SJCRH30 (cell line): ENCODE data around the gene ANAPC7. TPM values are rescaled to one million over a fixed set of nuclear protein-coding genes. Genes with fewer than 3 reads are reported as not detected.
"Not testable (repeated sequence)": the region's sequence is repeated elsewhere in the genome, so short reads cannot be mapped to it uniquely, and the experiment has no call there.

Source experiments
- DNase-seq, 2 experiments: peaks; one replicate each; pipeline ENCODE4 v3.0.0-alpha.2; 2015 to 2020
- H3K27ac ChIP-seq: fragments of 250-450 bp; sonication (Bioruptor Pico); 2 replicates; pipeline ENCODE4 v1.5.1; 2020; ENCODE audit warnings: mild to moderate bottlenecking, moderate library complexity
- H3K27me3 ChIP-seq: fragments of 250-450 bp; sonication (Bioruptor Pico); 2 replicates; pipeline ENCODE4 v1.5.1; 2020; ENCODE audit warnings: mild to moderate bottlenecking, moderate library complexity
- H3K36me3 ChIP-seq: fragments of 250-450 bp; sonication (Bioruptor Pico); 2 replicates; pipeline ENCODE4 v1.5.1; 2020; ENCODE audit warnings: mild to moderate bottlenecking, moderate library complexity
- H3K4me1 ChIP-seq: fragments of 250-450 bp; sonication (Bioruptor Pico); 2 replicates; pipeline ENCODE4 v1.5.1; 2020; ENCODE audit warnings: mild to moderate bottlenecking, moderate library complexity
- H3K4me3 ChIP-seq: fragments of 250-450 bp; sonication (Bioruptor Pico); 2 replicates; pipeline ENCODE4 v1.5.1; 2020; ENCODE audit warnings: mild to moderate bottlenecking, moderate library complexity
- H3K9me3 ChIP-seq: fragments of 250-450 bp; sonication (Bioruptor Pico); replicated peaks from 2 replicates; pipeline ENCODE4 v1.5.1; 2020; ENCODE audit warnings: mild to moderate bottlenecking, moderate library complexity
- total RNA-seq: library from RNA; depleted of rRNA; stranded (reverse); fragments of >200 nt; shearing (Covaris generic); gene quantifications from 2 replicates; pipeline ENCODE4 v1.2.3, GENCODE V29; 2014

The ANAPC7 gene
- total RNA-seq, 1 experiment from 2014 or later: 89.3 TPM

DNA sequence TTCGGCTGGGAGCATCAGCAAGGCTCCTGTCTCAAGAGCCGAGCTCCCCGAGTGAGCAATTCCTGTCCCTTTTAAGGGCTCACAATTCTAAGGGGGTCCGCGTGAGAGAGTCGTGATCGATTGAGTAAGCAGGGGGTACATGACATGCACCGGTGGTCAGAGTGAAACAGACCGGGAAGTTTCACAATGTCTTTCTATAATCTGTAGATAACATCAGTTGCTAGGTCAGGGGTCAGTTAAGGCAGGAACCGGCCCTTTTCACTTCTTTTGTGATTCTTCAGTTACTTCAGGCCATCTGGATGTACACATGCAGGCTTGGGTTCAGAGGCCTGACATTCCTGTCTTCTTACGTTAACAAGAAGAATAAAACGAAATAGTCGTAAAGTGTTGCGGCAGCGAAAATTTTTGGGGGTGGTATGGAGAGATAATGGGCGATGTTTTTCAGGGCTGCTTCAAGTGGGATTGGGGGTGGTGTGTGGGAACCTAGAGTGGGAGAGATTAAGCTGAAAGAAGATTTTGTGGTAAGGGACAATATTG lies 1.7 kb upstream of the ANAPC7 start:
- DNase-seq, H3K9me3 ChIP-seq, H3K4me1 ChIP-seq, H3K4me3 ChIP-seq, H3K27me3 ChIP-seq, H3K27ac ChIP-seq: not testable (repeated sequence)
- peaks cover 12% of the 10 kb centered on the region for H3K36me3 ChIP-seq

DNA sequence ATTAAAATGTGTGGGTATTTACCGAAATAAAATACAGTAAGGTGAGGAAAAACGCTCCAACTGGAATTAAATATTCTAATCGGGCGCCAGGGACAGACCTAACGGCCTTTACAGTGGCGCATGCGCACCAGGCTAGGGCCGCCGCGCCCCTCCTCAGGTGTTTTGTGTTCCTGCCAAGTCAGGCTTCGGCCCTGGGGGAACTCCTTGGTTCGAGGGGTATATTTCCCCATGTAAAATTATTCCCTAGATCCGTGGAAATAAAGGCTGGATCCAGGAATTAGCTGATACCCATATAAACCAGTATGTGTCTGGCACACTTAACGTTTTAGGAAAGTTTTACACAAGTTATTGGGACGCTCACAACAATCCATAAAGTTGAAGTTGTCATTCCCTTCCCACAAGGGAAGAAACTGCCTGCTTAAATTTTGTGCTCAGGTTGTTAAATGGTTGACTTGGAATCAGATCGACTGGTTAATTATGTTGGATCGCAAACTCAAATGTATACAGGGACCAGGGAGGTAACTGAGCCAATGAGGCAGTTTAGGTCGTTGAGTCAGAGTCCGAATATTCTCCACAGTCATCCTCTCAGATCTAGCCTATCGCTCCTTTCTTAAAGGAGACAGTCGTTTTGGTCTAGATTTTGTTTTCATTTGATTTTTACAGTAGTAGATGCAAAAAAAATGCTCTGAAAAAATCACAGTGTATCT lies 621 bp upstream of the ANAPC7 start:
- H3K36me3 ChIP-seq: peaks cover 14% of the 10 kb centered on the region
- no peaks in the 10 kb centered on the region for H3K4me1 ChIP-seq
- peak overlapping the region; percentile 78 for H3K4me3 ChIP-seq
- peak overlapping the region; percentile 94 for H3K27ac ChIP-seq
- peak; percentile 73 to 88 for DNase-seq
- 0 out of 2 replicates have a peak, but pooled peaks cover 4% of the 10 kb centered on the region for H3K27me3 ChIP-seq
- no peaks in the 10 kb centered on the region for H3K9me3 ChIP-seq

GRCh38 chr12:110382683-110383082 lies 20.8 kb downstream of the ANAPC7 start:
- Histone ChIP-seq H3K9me3 (no peaks in the 10 kb centered on the region), H3K27me3 (no peaks in the 10 kb centered on the region), H3K4me1 (peaks cover 9% of the 10 kb centered on the region; the same call in 1 of the 2 replicates), H3K27ac (no peak overlapping the region), H3K4me3 (no peak overlapping the region), H3K36me3 (peaks cover 82% of the 10 kb centered on the region)
- DNase-seq: no peak

DNA sequence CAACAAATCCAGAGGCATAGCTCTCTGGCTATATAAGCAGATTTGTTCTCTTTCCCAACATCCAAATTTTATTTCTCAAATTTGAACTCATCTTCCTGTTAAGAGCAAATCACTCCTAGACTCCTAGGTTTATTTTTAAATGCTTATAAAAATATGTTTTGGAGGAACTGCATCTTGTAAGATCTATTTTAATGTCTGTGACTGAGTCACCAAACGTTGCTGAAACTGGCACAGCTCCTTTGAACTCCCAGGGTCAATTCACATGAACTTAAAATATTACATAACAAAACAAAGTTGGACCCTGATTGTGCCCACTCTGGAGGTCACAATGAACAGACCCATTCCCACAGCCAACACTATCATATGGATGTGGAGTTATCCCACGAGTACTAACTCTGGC lies 23.9 kb downstream of the ANAPC7 start:
- no peak for DNase-seq

GRCh38 chr12:110379197-110379596 lies 24.3 kb downstream of the ANAPC7 start:
- H3K27me3 ChIP-seq: no peaks in the 10 kb centered on the region
- no peak overlapping the region for H3K27ac ChIP-seq
- DNase-seq: no peak
- no peaks in the 10 kb centered on the region for H3K4me1 ChIP-seq
- peaks cover 84% of the 10 kb centered on the region for H3K36me3 ChIP-seq
- no peaks in the 10 kb centered on the region for H3K9me3 ChIP-seq
- no peak overlapping the region for H3K4me3 ChIP-seq

More for the DNA sequence above, 23.9 kb downstream of the ANAPC7 start:
- Histone ChIP-seq H3K27me3 (no peaks in the 10 kb centered on the region), H3K4me3 (no peak overlapping the region), H3K4me1 (0 out of 2 replicates have a peak, but pooled peaks cover under 1% of the 10 kb centered on the region), H3K36me3 (peaks cover 84% of the 10 kb centered on the region), H3K27ac (no peak overlapping the region), H3K9me3 (no peaks in the 10 kb centered on the region)

- H3K4me3 ChIP-seq, H3K27me3 ChIP-seq, H3K4me1 ChIP-seq, H3K9me3 ChIP-seq, H3K27ac ChIP-seq: not testable (repeated sequence)
- peaks cover 86% of the 10 kb centered on the region for H3K36me3 ChIP-seq
- DNase-seq: peak; percentile 38 to 65
These were observed 25.2 kb downstream of the ANAPC7 start for GRCh38 chr12:110378131-110378790.

- peaks cover 67% of the 10 kb centered on the region for H3K36me3 ChIP-seq
- DNase-seq: no peak
- no peaks in the 10 kb centered on the region for H3K27me3 ChIP-seq
- H3K4me1 ChIP-seq: no peaks in the 10 kb centered on the region
- no peaks in the 10 kb centered on the region for H3K9me3 ChIP-seq
- H3K27ac ChIP-seq: no peak overlapping the region
- H3K4me3 ChIP-seq: no peak overlapping the region
These were observed 29.4 kb downstream of the ANAPC7 start for GRCh38 chr12:110373962-110374611.

- no peaks in the 10 kb centered on the region for H3K4me1 ChIP-seq
- H3K27ac ChIP-seq: no peak overlapping the region
- no peak overlapping the region for H3K4me3 ChIP-seq
- H3K36me3 ChIP-seq: peaks cover 62% of the 10 kb centered on the region
- no peaks in the 10 kb centered on the region for H3K9me3 ChIP-seq
- no peak for DNase-seq
- no peaks in the 10 kb centered on the region for H3K27me3 ChIP-seq
These were observed 30.1 kb downstream of the ANAPC7 start for GRCh38 chr12:110373425-110373824.

DNA sequence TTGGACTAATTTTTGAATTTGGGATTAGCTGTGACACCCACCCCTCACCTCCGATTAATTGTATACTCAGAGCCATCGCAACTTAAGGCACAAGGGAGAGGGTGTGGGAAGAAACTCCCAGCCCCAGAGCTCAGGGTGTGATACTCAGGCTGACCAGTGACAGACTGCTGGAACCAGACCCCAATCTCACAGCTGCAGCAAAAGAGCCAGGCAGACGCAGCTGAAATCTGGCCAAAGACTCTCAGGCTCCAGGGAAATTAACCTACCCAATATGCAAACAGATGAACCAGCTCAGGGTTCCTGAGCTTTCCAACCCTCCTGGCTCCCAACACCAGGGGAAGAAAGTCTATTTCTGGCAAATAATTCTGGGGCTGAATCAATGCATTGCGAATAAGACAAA lies 30.5 kb downstream of the ANAPC7 start:
- Histone ChIP-seq H3K36me3 (peaks cover 58% of the 10 kb centered on the region), H3K27ac (no peak overlapping the region), H3K4me1 (no peaks in the 10 kb centered on the region)

GRCh38 chr12:110372056-110372425 lies 31.5 kb downstream of the ANAPC7 start:
- Histone ChIP-seq H3K9me3 (no peaks in the 10 kb centered on the region), H3K27me3 (no peaks in the 10 kb centered on the region), H3K27ac (no peak overlapping the region), H3K4me3 (no peak overlapping the region), H3K4me1 (no peaks in the 10 kb centered on the region), H3K36me3 (peaks cover 48% of the 10 kb centered on the region)
- no peak for DNase-seq

More for the DNA sequence above, 30.5 kb downstream of the ANAPC7 start:
- Histone ChIP-seq H3K9me3 (no peaks in the 10 kb centered on the region), H3K27me3 (no peaks in the 10 kb centered on the region), H3K4me3 (no peak overlapping the region)
- DNase-seq: no peak

GRCh38 chr12:110371408-110372055 lies 32.0 kb downstream of the ANAPC7 start:
- Histone ChIP-seq H3K4me1 (no peaks in the 10 kb centered on the region), H3K36me3 (peaks cover 46% of the 10 kb centered on the region)
- no peak for DNase-seq

DNA sequence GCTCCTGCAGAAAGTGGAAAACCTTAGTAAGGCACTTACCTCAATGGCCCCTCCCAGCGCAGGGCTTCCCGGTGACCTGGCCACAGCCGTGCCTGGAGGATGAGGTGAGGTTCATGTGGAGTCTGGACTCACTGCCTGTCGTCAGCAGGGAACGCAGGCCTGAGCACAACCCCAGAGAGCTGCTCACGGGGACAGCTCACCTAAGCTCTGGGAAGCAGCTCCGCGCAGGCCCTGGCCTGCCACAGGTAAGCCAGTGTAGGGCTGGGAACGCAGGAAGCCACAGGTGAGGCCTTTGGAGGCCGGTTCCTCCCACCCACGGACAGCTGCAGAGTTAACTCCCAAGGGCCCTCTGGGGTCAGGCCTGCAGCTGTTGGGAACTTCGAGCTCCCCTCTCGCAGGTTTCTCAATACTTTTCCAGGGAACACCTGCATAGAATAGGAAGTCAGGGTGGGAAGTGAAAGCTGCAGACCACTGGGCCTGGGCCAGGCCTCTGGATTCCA lies 32.7 kb downstream of the ANAPC7 start:
- Histone ChIP-seq H3K36me3 (peaks cover 41% of the 10 kb centered on the region), H3K4me3 (no peak overlapping the region), H3K9me3 (no peaks in the 10 kb centered on the region), H3K27ac (no peak overlapping the region), H3K4me1 (no peaks in the 10 kb centered on the region), H3K27me3 (no peaks in the 10 kb centered on the region)
- DNase-seq: no peak

More at GRCh38 chr12:110371408-110372055, 32.0 kb downstream of the ANAPC7 start:
- Histone ChIP-seq H3K4me3 (no peak overlapping the region), H3K27ac (no peak overlapping the region), H3K27me3 (no peaks in the 10 kb centered on the region), H3K9me3 (no peaks in the 10 kb centered on the region)

- Histone ChIP-seq H3K9me3 (no peaks in the 10 kb centered on the region), H3K4me3 (no peak overlapping the region), H3K4me1 (no peaks in the 10 kb centered on the region), H3K27ac (no peak overlapping the region), H3K36me3 (peaks cover 33% of the 10 kb centered on the region), H3K27me3 (no peaks in the 10 kb centered on the region)
- DNase-seq: no peak
These were observed 33.5 kb downstream of the ANAPC7 start for GRCh38 chr12:110369992-110370391.

GRCh38 chr12:110367181-110367864 lies 36.2 kb downstream of the ANAPC7 start:
- Histone ChIP-seq H3K9me3 (no peaks in the 10 kb centered on the region), H3K27me3 (no peaks in the 10 kb centered on the region), H3K36me3 (peaks cover 8% of the 10 kb centered on the region), H3K27ac (no peak overlapping the region), H3K4me3 (no peak overlapping the region), H3K4me1 (no peaks in the 10 kb centered on the region)
- DNase-seq: no peak
